Liver (tissue), 3 donors: ENCODE measurements around the gene CDC42.

Source experiments
- ATF3 ChIP-seq: IDR thresholded peaks from 2 replicates; pipeline ENCODE4 v1.6.1; 2016; ENCODE audit warnings: antibody characterized with exemption
- CTCF ChIP-seq: fragments of 150-350 bp; IDR thresholded peaks from 2 replicates; pipeline ENCODE4 v1.5.1; 2017; ENCODE audit warnings: improper control_type of control experiment, low read depth, low read length; ENCODE audit not compliant: missing input control
- RAD21 ChIP-seq, 2 donors: IDR thresholded peaks; 2 replicates each; pipeline ENCODE4 v1.6.1; 2016; ENCODE audit warnings: antibody characterized with exemption in 2 of 2, mild to moderate bottlenecking in 2 of 2
- YY1 ChIP-seq: IDR thresholded peaks from 2 replicates; pipeline ENCODE4 v1.6.1; 2016; ENCODE audit warnings: antibody characterized with exemption, mild to moderate bottlenecking
- donor health status: healthy.
- donor health status: healthy.

GRCh38 chr1:22057861-22058260 is 5.4 kb downstream of the CDC42 start:
- TF ChIP-seq RAD21 (IDR thresholded peaks at IDR 0.05) (no peak), YY1 (no peak), CTCF (no peak), ATF3 (no peak)
